ENCODE measurements around the gene FBXO42. TPM values are rescaled to one million over a fixed set of nuclear protein-coding genes. Genes with fewer than 3 reads are reported as not detected.

The FBXO42 gene
- total and polyA plus RNA-seq, 2 donors (not counting 3 experiments of a cell fraction or from before 2014, with no cell fraction given), result 16.3 to 20.4 TPM

DNA sequence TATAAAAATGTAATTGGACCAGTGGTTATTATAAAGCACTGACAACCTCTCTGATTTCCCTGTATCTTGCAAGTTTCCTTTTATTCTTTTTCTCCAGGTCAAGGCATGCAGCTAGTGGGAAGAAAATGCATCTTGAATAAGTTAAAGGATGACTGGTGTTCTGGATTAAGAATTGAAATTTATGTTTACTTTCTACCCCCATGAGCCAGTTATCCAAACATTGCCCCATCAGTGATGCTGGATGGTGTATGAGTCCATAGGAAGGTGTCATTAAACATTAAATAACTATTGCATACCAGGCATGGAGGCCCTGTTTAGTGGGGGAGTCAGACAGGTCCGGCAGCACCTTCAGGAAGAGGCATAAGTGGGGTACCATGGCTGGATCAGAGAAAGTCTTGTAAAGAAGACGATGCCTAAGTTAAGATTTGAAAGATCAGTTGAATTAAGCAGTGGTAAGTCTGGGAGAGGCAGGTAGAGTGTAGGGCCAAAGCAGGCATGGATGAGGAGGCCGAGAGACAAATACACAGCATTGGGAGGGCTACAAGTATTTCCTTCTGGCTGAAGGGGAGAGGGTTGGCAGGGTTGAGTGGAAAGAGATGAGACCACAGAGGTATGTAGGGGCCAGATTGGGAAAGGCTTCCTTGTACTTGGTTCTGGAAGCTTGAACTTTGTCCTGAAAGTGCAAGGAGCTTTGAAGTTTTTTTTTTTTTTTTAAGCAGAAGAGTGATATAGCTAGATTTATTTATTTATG is 20.4 kb upstream of the FBXO42 start:
- FAIRE-seq (no peak), DNase-seq (ENCODE audit: low read depth, low spot score) (no peak)
- Histone ChIP-seq H3K9me3 (replicated peaks; ENCODE audit: control insufficient read depth, insufficient read depth, low read length) (no peaks in the 10 kb centered on the region), H3K9me1 (replicated peaks; ENCODE audit: control insufficient read depth, extremely low read depth, insufficient read depth, low read length) (no peaks in the 10 kb centered on the region), H3K4me1 (ENCODE audit: control insufficient read depth, extremely low read depth, insufficient read depth, low read length) (peaks cover 72% of the 10 kb centered on the region), H3K4me2 (ENCODE audit: insufficient read depth, low read length) (peak overlapping the region; percentile 26), H3K27me3 (ENCODE audit: control insufficient read depth in 2 of 2, insufficient read depth in 2 of 2, low read length in 2 of 2) (no peaks in the 10 kb centered on the region), H3K4me3 (replicated peaks in 1 of 3; ENCODE audit: insufficient read depth in 1 of 3, low read depth in 1 of 3, low read length in 3 of 3) (no peak overlapping the region), H3K9ac (replicated peaks; ENCODE audit: extremely low read depth, insufficient read depth, low read length) (no peak overlapping the region), H3K36me3 (ENCODE audit: control insufficient read depth in 2 of 2, extremely low read depth in 1 of 2, insufficient read depth in 2 of 2, low read length in 2 of 2) (no peaks in the 10 kb centered on the region), H3K27ac (ENCODE audit: insufficient read depth, low read depth, low read length) (peak overlapping the region; percentile 72), H4K20me1 (replicated peaks; ENCODE audit: control insufficient read depth, extremely low read depth, insufficient read depth, low read length) (no peaks in the 10 kb centered on the region), H2AFZ (ENCODE audit: low read depth, low read length) (no peak overlapping the region), H3K79me2 (ENCODE audit: control insufficient read depth, insufficient read depth, low read length) (peaks cover 93% of the 10 kb centered on the region)
- dilution Hi-C loops (cut with MboI; ENCODE audit: extremely low pct_ligation_motif_present, low sequenced_read_pairs) (no loop called here), intact Hi-C loops (cut with micrococcal nuclease) (loop anchor here (5.0 kb wide), 2 partner anchors 125 to 140 kb away; partner anchors contain the start of gene RNU1-1)
- POLR2A ChIA-PET, result interaction anchor here (0.7 kb wide), 1 partner anchor 27 kb away, joined by 9 read pairs; no protein-coding TSS in a partner anchor
- no TSS peak for BruUV-seq (replicated peaks)
- CTCF ChIA-PET, result interaction anchor here (0.7 to 4.9 kb wide), 3 partner anchors 10 to 68 kb away, joined by 3 to 18 read pairs (median 12); partner anchors contain the start of gene NECAP2
- TF ChIP-seq POLR2AphosphoS5 (IDR thresholded peaks at IDR 0.05; ENCODE audit: insufficient read depth, low read depth, low read length), result no peak
- TF ChIP-seq, protein P1, sequence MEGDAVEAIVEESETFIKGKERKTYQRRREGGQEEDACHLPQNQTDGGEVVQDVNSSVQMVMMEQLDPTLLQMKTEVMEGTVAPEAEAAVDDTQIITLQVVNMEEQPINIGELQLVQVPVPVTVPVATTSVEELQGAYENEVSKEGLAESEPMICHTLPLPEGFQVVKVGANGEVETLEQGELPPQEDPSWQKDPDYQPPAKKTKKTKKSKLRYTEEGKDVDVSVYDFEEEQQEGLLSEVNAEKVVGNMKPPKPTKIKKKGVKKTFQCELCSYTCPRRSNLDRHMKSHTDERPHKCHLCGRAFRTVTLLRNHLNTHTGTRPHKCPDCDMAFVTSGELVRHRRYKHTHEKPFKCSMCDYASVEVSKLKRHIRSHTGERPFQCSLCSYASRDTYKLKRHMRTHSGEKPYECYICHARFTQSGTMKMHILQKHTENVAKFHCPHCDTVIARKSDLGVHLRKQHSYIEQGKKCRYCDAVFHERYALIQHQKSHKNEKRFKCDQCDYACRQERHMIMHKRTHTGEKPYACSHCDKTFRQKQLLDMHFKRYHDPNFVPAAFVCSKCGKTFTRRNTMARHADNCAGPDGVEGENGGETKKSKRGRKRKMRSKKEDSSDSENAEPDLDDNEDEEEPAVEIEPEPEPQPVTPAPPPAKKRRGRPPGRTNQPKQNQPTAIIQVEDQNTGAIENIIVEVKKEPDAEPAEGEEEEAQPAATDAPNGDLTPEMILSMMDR (IDR thresholded peaks at IDR 0.05; ENCODE audit: extremely low read depth in 1 of 2, insufficient read depth in 1 of 2, low read depth in 1 of 2, low read length in 2 of 2), result no peak
- TF ChIP-seq POLR2A (IDR thresholded peaks at IDR 0.05; ENCODE audit: low read depth, low read length), result no peak

GRCh38 chr1:16371725-16372124 is 19.4 kb upstream of the FBXO42 start:
- TF ChIP-seq JUN (IDR thresholded peaks at IDR 0.05; ENCODE audit: borderline replicate concordance, insufficient read depth, insufficient read length, low read depth) (peak; percentile 97), EZH2 (IDR thresholded peaks at IDR 0.05; ENCODE audit: borderline replicate concordance, low read depth, low read length, severe bottlenecking) (no peak), POLR2A (IDR thresholded peaks at IDR 0.05; ENCODE audit: low read depth, low read length) (peak; percentile 23), GATA2 (IDR thresholded peaks at IDR 0.05; ENCODE audit: insufficient read depth, insufficient read length, low read depth, low read length) (no peak), MYC (IDR thresholded peaks at IDR 0.05; ENCODE audit: low read depth, low read length) (no peak), POLR2AphosphoS5 (IDR thresholded peaks at IDR 0.05; ENCODE audit: insufficient read depth, low read depth, low read length) (no peak), MAX (IDR thresholded peaks at IDR 0.05; ENCODE audit: insufficient read depth, insufficient read length) (no peak), FOS (IDR thresholded peaks at IDR 0.05; ENCODE audit: borderline replicate concordance, insufficient read depth, low read length) (peak; percentile 85)
- TF ChIP-seq, protein P1 (IDR thresholded peaks at IDR 0.05; ENCODE audit: extremely low read depth in 1 of 2, insufficient read depth in 1 of 2, low read depth in 1 of 2, low read length in 2 of 2), result no peak
- intact Hi-C loops (cut with micrococcal nuclease), result loop anchor here (5.0 kb wide), 2 partner anchors 126 to 141 kb away; partner anchors contain the start of gene RNU1-1
- FAIRE-seq (peak; percentile 70), DNase-seq (ENCODE audit: low read depth, low spot score) (peak; percentile 82)
- Histone ChIP-seq H3K9ac (replicated peaks; ENCODE audit: extremely low read depth, insufficient read depth, low read length) (peak overlapping the region; percentile 41), H3K36me3 (ENCODE audit: control insufficient read depth in 2 of 2, extremely low read depth in 1 of 2, insufficient read depth in 2 of 2, low read length in 2 of 2) (no peaks in the 10 kb centered on the region), H3K79me2 (ENCODE audit: control insufficient read depth, insufficient read depth, low read length) (peaks cover 84% of the 10 kb centered on the region), H3K27ac (ENCODE audit: insufficient read depth, low read depth, low read length) (peak overlapping the region; percentile 72), H3K9me1 (replicated peaks; ENCODE audit: control insufficient read depth, extremely low read depth, insufficient read depth, low read length) (no peaks in the 10 kb centered on the region), H3K9me3 (replicated peaks; ENCODE audit: control insufficient read depth, insufficient read depth, low read length) (no peaks in the 10 kb centered on the region), H4K20me1 (replicated peaks; ENCODE audit: control insufficient read depth, extremely low read depth, insufficient read depth, low read length) (no peaks in the 10 kb centered on the region), H3K4me1 (ENCODE audit: control insufficient read depth, extremely low read depth, insufficient read depth, low read length) (peaks cover 62% of the 10 kb centered on the region), H3K4me2 (ENCODE audit: insufficient read depth, low read length) (peak overlapping the region; percentile 20), H3K27me3 (ENCODE audit: control insufficient read depth in 2 of 2, insufficient read depth in 2 of 2, low read length in 2 of 2) (no peaks in the 10 kb centered on the region), H2AFZ (ENCODE audit: low read depth, low read length) (no peak overlapping the region), H3K4me3 (replicated peaks in 1 of 3; ENCODE audit: insufficient read depth in 1 of 3, low read depth in 1 of 3, low read length in 3 of 3) (no peak overlapping the region)
- no TSS peak for BruUV-seq (replicated peaks)
- dilution Hi-C loops (cut with MboI; ENCODE audit: extremely low pct_ligation_motif_present, low sequenced_read_pairs), result no loop called here
- CTCF ChIA-PET, result interaction anchor here (2.0 to 4.9 kb wide), 2 partner anchors 9 to 69 kb away, joined by 12 to 18 read pairs; partner anchors contain the start of gene NECAP2
- POLR2A ChIA-PET, result no interaction called here

Data from endothelial cell of umbilical vein (primary cell).